B cell (primary cell): Measurements from ENCODE around the gene SELENOP. TPM values are rescaled to one million over a fixed set of nuclear protein-coding genes. Genes with fewer than 3 reads are reported as not detected.

ENCODE experiments used
- ATAC-seq: fragments of 200-7000 bp; cut with Tn5 transposase; one replicate; pipeline ENCODE4 v1.10.0; 2021; ENCODE audit warnings: low read depth, mild to moderate bottlenecking, moderate number of reproducible peaks, moderate library complexity
- CTCF ChIA-PET: fragments of 350-600 bp; sonication (Branson Sonifier 250); formaldehyde crosslinking; loops from one replicate; lab custom pipeline; 2021; ENCODE audit warnings: antibody characterized with exemption, inconsistent platforms; lab: Charles Lee
- POLR2A ChIA-PET: fragments of 350-600 bp; sonication (Branson Sonifier 250); formaldehyde crosslinking; loops from one replicate; lab custom pipeline; 2021; ENCODE audit warnings: antibody characterized with exemption; lab: Charles Lee
- DNase-seq: peaks from one replicate; pipeline ENCODE4 v3.0.0; 2013
- H2AFZ ChIP-seq: 2 replicates; pipeline ENCODE4 v1.6.1; 2012; ENCODE audit warnings: mild to moderate bottlenecking, low read depth, low read length; ENCODE audit not compliant: insufficient read depth, poor library complexity, severe bottlenecking
- H3K27ac ChIP-seq, 2 donors: 1 replicate in 1 of 2; 2 replicates in 1 of 2; pipeline ENCODE4 v1.5.1; 2012 to 2013; ENCODE audit warnings: low read length in 2 of 2, mild to moderate bottlenecking in 2 of 2, moderate library complexity in 1 of 2
- H3K27me3 ChIP-seq, 4 experiments: fragments of 200-600 bp in 1 of 4; sonication (generic) in 1 of 4; replicated peaks in 1 of 4; 1 replicate in 2 of 4; 2 replicates in 2 of 4; pipeline versions ENCODE4 v1.6.1 to v1.7.0; 2013 to 2016; ENCODE audit warnings: low read length in 3 of 4, mild to moderate bottlenecking in 2 of 4, mixed read lengths in 1 of 4, moderate library complexity in 1 of 4; ENCODE audit not compliant: insufficient read depth in 4 of 4, control insufficient read depth in 3 of 4; ENCODE audit errors: control extremely low read depth in 1 of 4
- H3K36me3 ChIP-seq, 2 experiments: replicated peaks in 1 of 2; 1 replicate in 1 of 2; 2 replicates in 1 of 2; pipeline versions ENCODE4 v1.6.1 to v1.7.1; 2013; ENCODE audit warnings: low read length in 1 of 2; ENCODE audit not compliant: insufficient read depth in 2 of 2, control insufficient read depth in 1 of 2; ENCODE audit errors: control extremely low read depth in 1 of 2, extremely low read depth in 1 of 2
- H3K4me1 ChIP-seq, 2 donors: fragments of 200-600 bp in 1 of 2; sonication (generic) in 1 of 2; 1 replicate in 1 of 2; 2 replicates in 1 of 2; pipeline versions ENCODE4 v1.5.1 to v1.6.1; 2013 to 2017; ENCODE audit warnings: low read length in 2 of 2; ENCODE audit not compliant: control insufficient read depth in 2 of 2, insufficient read depth in 2 of 2
- H3K4me2 ChIP-seq: replicated peaks from 2 replicates; pipeline ENCODE3; 2012; ENCODE audit warnings: mild to moderate bottlenecking, low read depth, low read length; ENCODE audit not compliant: poor library complexity, severe bottlenecking
- H3K4me3 ChIP-seq, 5 experiments: fragments of 200-600 bp in 1 of 5; sonication (generic) in 1 of 5; 1 replicate in 3 of 5; 2 replicates in 2 of 5; pipeline versions ENCODE4 v1.5.1 to v1.7.0; 2011 to 2016; ENCODE audit warnings: low read length in 4 of 5, mild to moderate bottlenecking in 4 of 5, low read depth in 2 of 5, control low read depth in 1 of 5, moderate library complexity in 1 of 5; ENCODE audit not compliant: insufficient read depth in 1 of 5; ENCODE audit errors: control extremely low read depth in 1 of 5, extremely low read depth in 1 of 5
- H3K79me2 ChIP-seq: fragments of 200-600 bp; sonication (generic); one replicate; pipeline ENCODE4 v1.6.0; 2016; ENCODE audit warnings: low read length; ENCODE audit not compliant: control insufficient read depth, insufficient read depth
- H3K9ac ChIP-seq: fragments of 200-600 bp; sonication (generic); 2 replicates; pipeline ENCODE4 v1.6.1; 2017; ENCODE audit warnings: mild to moderate bottlenecking, low read length, moderate library complexity
- H3K9me3 ChIP-seq, 3 donors: one replicate each; pipeline versions ENCODE4 v1.6.1 to v1.7.1; 2013; ENCODE audit warnings: low read length in 2 of 3; ENCODE audit not compliant: control insufficient read depth in 2 of 3, insufficient read depth in 1 of 3; ENCODE audit errors: control extremely low read depth in 1 of 3
- H4K20me1 ChIP-seq: 2 replicates; pipeline ENCODE4 v1.6.0; 2012; ENCODE audit warnings: mild to moderate bottlenecking, low read length; ENCODE audit not compliant: insufficient read depth, control insufficient read depth, poor library complexity, severe bottlenecking
- H3K27ac Mint-ChIP-seq: one replicate; pipeline ENCODE4 v1.8.0; 2021; ENCODE audit warnings: mixed read lengths
- H3K27me3 Mint-ChIP-seq: one replicate; pipeline ENCODE4 v1.8.0; 2021; ENCODE audit warnings: mixed read lengths
- H3K4me1 Mint-ChIP-seq: one replicate; pipeline ENCODE4 v1.8.0; 2021; ENCODE audit warnings: mixed read lengths
- H3K4me3 Mint-ChIP-seq: one replicate; pipeline ENCODE4 v1.8.0; 2021; ENCODE audit warnings: mixed read lengths
- H3K9me3 Mint-ChIP-seq: one replicate; pipeline ENCODE4 v1.8.0; 2022; ENCODE audit warnings: mixed read lengths; ENCODE audit not compliant: insufficient read depth
- CTCF ChIP-seq: fragments of 200-600 bp; IDR thresholded peaks from one replicate; pipeline ENCODE4 v1.8.0; 2022; ENCODE audit warnings: antibody characterized with exemption, mild to moderate bottlenecking
- EZH2 ChIP-seq: IDR thresholded peaks from 2 replicates; pipeline ENCODE4 v1.6.1; 2012; ENCODE audit warnings: borderline replicate concordance, low read depth, mild to moderate bottlenecking, moderate library complexity, low read length; ENCODE audit not compliant: insufficient read depth, poor library complexity, severe bottlenecking
- WGBS: methylation state at CpG from one replicate; pipeline ENCODE4 v1.1.5; 2013; ENCODE audit warnings: missing lambda C conversion rate; ENCODE audit not compliant: insufficient coverage; 5-methylcytosine and 5-hydroxymethylcytosine counted together
- intact Hi-C: fragments of 100-400 bp; cut with micrococcal nuclease; formaldehyde crosslinking; loops from one replicate; pipeline ENCODE4 v1.10.0; 2022
- polyA plus RNA-seq: library from polyadenylated mRNA; depleted of rRNA; stranded (reverse); fragments of >200 nt; gene quantifications from 2 replicates; pipeline ENCODE4 v1.2.3, GENCODE V29; 2012
- total RNA-seq, 2 donors: library from RNA; stranded (reverse); fragments of 120-200 nt in 1 of 2; gene quantifications; 1 replicate in 1 of 2; 2 replicates in 1 of 2; pipeline versions ENCODE4 v1.2.3 to v1.2.4, GENCODE V29; 2013 to 2022

Gene SELENOP
- total and polyA plus RNA-seq, 2 donors (not counting 1 experiment from before 2014, with no cell fraction given): 0.12 TPM; not detected in 1

GRCh38 chr5:42826757-42827515 is 15.2 kb upstream of the SELENOP start:
- intact Hi-C loops: no loop called here
- TF ChIP-seq EZH2 (no peak), CTCF (no peak)
- Histone ChIP-seq H3K27ac (no peak overlapping the region), H3K4me2 (no peak overlapping the region), H4K20me1 (no peaks in the 10 kb centered on the region), H2AFZ (no peak overlapping the region), H3K4me1 (no peaks in the 10 kb centered on the region), H3K79me2 (no peaks in the 10 kb centered on the region), H3K9me3 (no peaks in the 10 kb centered on the region), H3K27me3 (peaks cover 0 to 4% (median 0%) of the 10 kb centered on the region in 4 experiments), H3K4me3 (no peak overlapping the region), H3K9ac (no peak overlapping the region), H3K36me3 (no peaks in the 10 kb centered on the region)
- Mint-ChIP-seq H3K27me3 (peaks cover 4% of the 10 kb centered on the region), H3K9me3 (no peaks in the 10 kb centered on the region), H3K4me1 (no peaks in the 10 kb centered on the region), H3K4me3 (no peak overlapping the region), H3K27ac (no peak overlapping the region)
- ATAC-seq (no peak), DNase-seq (no peak)
- ChIA-PET POLR2A (no interaction called here), CTCF (interaction anchor here (0.6 kb wide), 1 partner anchor 78 kb away, joined by 3 read pairs; no protein-coding TSS in a partner anchor)
- no CpG with 5 or more reads among the region's 2 CpGs for WGBS

GRCh38 chr5:42825422-42826148 is 13.9 kb upstream of the SELENOP start:
- 84% methylated on average over 7 of the region's 9 CpGs for WGBS

More at GRCh38 chr5:42825422-42826148, 13.9 kb upstream of the SELENOP start:
- H2AFZ ChIP-seq: no peak overlapping the region
- no peak overlapping the region for H3K27ac ChIP-seq
- no peak overlapping the region for H3K9ac ChIP-seq
- H3K9me3 Mint-ChIP-seq: no peaks in the 10 kb centered on the region
- POLR2A ChIA-PET: no interaction called here
- H3K27ac Mint-ChIP-seq: no peak overlapping the region
- H3K9me3 ChIP-seq: no peaks in the 10 kb centered on the region
- H3K4me3 ChIP-seq: no peak overlapping the region
- DNase-seq (no peak), ATAC-seq (no peak)
- no peaks in the 10 kb centered on the region for H3K27me3 Mint-ChIP-seq
- peaks cover 0 to 4% (median 0%) of the 10 kb centered on the region in 4 experiments for H3K27me3 ChIP-seq
- H4K20me1 ChIP-seq: no peaks in the 10 kb centered on the region
- H3K4me3 Mint-ChIP-seq: no peak overlapping the region
- no peaks in the 10 kb centered on the region for H3K79me2 ChIP-seq
- intact Hi-C loops: no loop called here
- TF ChIP-seq EZH2: no peak
- no peak for TF ChIP-seq CTCF
- CTCF ChIA-PET: no interaction called here
- no peaks in the 10 kb centered on the region for H3K4me1 Mint-ChIP-seq
- H3K4me1 ChIP-seq: no peaks in the 10 kb centered on the region
- no peak overlapping the region for H3K4me2 ChIP-seq
- H3K36me3 ChIP-seq: no peaks in the 10 kb centered on the region
